ENCODE data around the gene EMB.
"Not testable (repeated sequence)": the region's sequence is repeated elsewhere in the genome, so short reads cannot be mapped to it uniquely, and the experiment has no call there.

EMB gene

GRCh38 chr5:50440651-50441492, at the start of gene EMB:
EMB (minus strand) TSS chr5:50441288; CDS start chr5:50441151, 137 bp downstream.
- DNase-seq: no peak

- DNase-seq: not testable (repeated sequence)
Measured at GRCh38 chr5:50489491-50489890, 48.4 kb upstream of the EMB start.

GRCh38 chr5:50478790-50479189, 37.7 kb upstream of the EMB start:
- not testable (repeated sequence) for DNase-seq

- DNase-seq: no peak
Measured at GRCh38 chr5:50476549-50476948, 35.5 kb upstream of the EMB start.

GRCh38 chr5:50465015-50465414, 23.9 kb upstream of the EMB start:
- not testable (repeated sequence) for DNase-seq

- no peak for DNase-seq
Measured at GRCh38 chr5:50463726-50464125, 22.6 kb upstream of the EMB start.

GRCh38 chr5:50463047-50463446, 22.0 kb upstream of the EMB start:
- DNase-seq: no peak

- not testable (repeated sequence) for DNase-seq
Measured at GRCh38 chr5:50462579-50462978, 21.5 kb upstream of the EMB start.

GRCh38 chr5:50458372-50458771, 17.3 kb upstream of the EMB start:
- not testable (repeated sequence) for DNase-seq

GRCh38 chr5:50449241-50449640, 8.2 kb upstream of the EMB start:
- not testable (repeated sequence) for DNase-seq

GRCh38 chr5:50447941-50448340, 6.9 kb upstream of the EMB start:
- no peak for DNase-seq

GRCh38 chr5:50447228-50447627, 6.1 kb upstream of the EMB start:
- DNase-seq: no peak

- no peak for DNase-seq
Measured at GRCh38 chr5:50445296-50445949, 4.3 kb upstream of the EMB start.

GRCh38 chr5:50442559-50443539, 1.8 kb upstream of the EMB start:
- not testable (repeated sequence) for DNase-seq

- no peak for DNase-seq
Measured at GRCh38 chr5:50441493-50441955, 436 bp upstream of the EMB start.

- no peak for DNase-seq
Measured at GRCh38 chr5:50439221-50439620, 1.9 kb downstream of the EMB start.

- not testable (repeated sequence) for DNase-seq
Measured at GRCh38 chr5:50438060-50438459, 3.0 kb downstream of the EMB start.

- DNase-seq: no peak
Measured at GRCh38 chr5:50435168-50435567, 5.9 kb downstream of the EMB start.

GRCh38 chr5:50431133-50431904, 9.8 kb downstream of the EMB start:
- not testable (repeated sequence) for DNase-seq

- not testable (repeated sequence) for DNase-seq
Measured at GRCh38 chr5:50423100-50423799, 17.8 kb downstream of the EMB start.

Data from HCEC 1CT (cell line).